ENCODE measurements around the gene FNIP2. TPM values are rescaled to one million over a fixed set of nuclear protein-coding genes. Genes with fewer than 3 reads are reported as not detected.
"Not testable (repeated sequence)": the region's sequence is repeated elsewhere in the genome, so short reads cannot be mapped to it uniquely, and the experiment has no call there.

Gene FNIP2
- total RNA-seq, 1 donor from 2014 or later, result 19.7 TPM

GRCh38 chr4:158902280-158903078 lies 133.7 kb downstream of the FNIP2 start:
- intact Hi-C loops (cut with micrococcal nuclease), result loop anchor here (1.0 kb wide), 1 partner anchor 202 kb away; no protein-coding TSS in a partner anchor

DNA sequence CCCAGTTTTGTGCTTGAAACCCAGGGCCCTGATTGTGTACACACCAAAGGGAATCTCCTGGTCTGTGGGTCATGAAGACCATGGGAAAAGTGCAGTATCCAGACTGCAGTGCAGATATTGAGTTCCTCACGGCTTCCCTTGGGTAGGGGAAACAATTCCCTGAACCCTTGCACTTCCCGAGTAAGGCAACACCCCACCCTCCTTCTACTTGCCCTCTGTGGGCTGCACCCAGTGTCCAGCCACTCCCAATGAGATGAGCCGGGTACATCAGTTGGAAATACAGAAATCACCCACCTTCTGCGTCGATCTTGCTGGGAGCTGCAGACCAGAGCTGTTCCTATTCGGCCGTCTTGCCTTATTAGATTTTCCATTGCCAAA lies 134.2 kb downstream of the FNIP2 start:
- intact Hi-C loops (cut with micrococcal nuclease), result no loop called here

GRCh38 chr4:158903472-158904043 lies 134.7 kb downstream of the FNIP2 start:
- intact Hi-C loops (cut with micrococcal nuclease), result no loop called here

DNA sequence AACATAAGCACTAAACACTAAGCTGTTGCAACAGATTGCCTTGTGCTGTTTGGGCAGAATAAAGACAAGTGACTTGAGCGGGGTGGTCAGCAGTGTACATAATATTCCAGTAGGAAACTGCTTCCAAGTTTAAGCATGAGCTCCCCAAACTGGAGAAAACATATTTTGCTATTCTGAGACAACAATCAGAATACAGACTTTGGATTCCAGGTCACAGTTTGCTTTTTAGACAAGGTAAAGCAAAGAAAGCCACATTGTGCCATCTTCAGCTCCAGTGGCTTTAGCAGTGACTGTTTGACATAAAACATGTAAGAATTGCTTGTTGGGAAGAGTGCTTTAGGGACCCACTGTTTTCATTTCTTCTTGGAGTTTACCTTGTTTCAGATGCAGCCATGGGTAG lies 136.0 kb downstream of the FNIP2 start:
- intact Hi-C loops (cut with micrococcal nuclease), result loop anchor here (5.0 kb wide), 2 partner anchors 33 to 183 kb away; partner anchors contain the start of gene PPID

DNA sequence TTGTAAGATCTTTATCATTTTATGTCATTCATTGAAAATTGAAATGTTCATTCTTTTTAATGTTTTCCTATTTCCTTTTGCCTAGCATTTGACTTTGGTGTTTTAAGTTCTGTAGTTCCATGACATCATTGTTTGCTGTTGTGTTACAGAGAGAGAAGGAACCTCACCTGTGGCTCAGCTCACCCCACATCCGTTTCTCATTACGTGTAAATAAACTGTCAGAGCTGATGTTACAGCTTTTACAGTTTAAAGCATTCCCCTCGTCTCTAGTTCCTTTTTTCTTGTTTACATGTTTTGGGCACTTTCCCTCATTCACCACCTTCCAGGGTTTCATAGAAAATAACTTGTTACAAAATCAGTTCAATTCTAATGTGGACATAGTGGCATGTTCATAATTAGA lies 137.2 kb downstream of the FNIP2 start:
- intact Hi-C loops (cut with micrococcal nuclease), result loop anchor here (1.0 to 5.0 kb wide), 4 partner anchors 25 to 197 kb away; partner anchors contain the start of genes PPID and RAPGEF2

DNA sequence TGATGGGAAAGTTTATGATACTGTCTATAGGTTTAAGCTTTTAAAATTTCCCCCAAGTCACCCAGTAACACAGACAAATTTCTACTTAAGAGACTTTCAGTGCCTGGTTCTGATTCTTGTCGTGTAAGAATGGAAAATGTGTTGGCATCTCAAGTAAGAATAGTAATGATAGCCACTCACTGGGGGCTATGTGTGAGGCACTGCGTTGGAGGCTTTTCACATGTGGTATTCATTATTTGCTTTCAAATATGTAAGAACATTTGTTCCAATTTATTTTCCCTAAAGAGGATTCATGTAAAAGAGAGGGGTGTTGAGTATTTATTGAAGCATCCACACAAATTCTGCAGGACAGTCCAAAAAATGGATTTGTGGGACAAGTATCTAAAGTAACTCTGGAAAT lies 143.6 kb downstream of the FNIP2 start:
- intact Hi-C loops (cut with micrococcal nuclease), result no loop called here

- intact Hi-C loops (cut with micrococcal nuclease), result no loop called here
Observed at GRCh38 chr4:158912806-158913205, 144.0 kb downstream of the FNIP2 start.

DNA sequence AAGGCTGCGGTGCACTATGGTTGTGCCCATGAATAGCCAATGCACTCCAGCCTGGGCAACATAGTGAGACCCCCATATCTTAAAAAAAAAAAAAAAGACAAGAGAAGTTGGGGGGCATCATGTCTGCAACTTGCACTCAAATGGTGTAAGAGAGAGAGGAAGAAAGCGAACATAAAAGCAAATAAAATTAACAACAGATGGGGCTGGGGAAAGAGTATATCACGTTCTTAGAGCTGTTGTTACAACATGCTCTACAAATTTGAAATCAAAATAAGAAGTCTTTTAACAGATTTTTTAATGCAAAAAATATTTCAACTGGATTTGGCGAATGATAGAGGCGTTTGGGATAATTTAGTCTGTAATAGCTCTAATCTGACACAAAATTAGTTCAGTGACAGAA lies 144.9 kb downstream of the FNIP2 start:
- intact Hi-C loops (cut with micrococcal nuclease), result no loop called here

- intact Hi-C loops (cut with micrococcal nuclease), result no loop called here
Observed at GRCh38 chr4:158914218-158914617, 145.4 kb downstream of the FNIP2 start.

- intact Hi-C loops (cut with micrococcal nuclease), result no loop called here
Observed at GRCh38 chr4:158915683-158916241, 146.9 kb downstream of the FNIP2 start.

GRCh38 chr4:158920452-158920996 lies 151.7 kb downstream of the FNIP2 start:
- intact Hi-C loops (cut with micrococcal nuclease), result not testable (repeated sequence)

- intact Hi-C loops (cut with micrococcal nuclease), result not testable (repeated sequence)
Observed at GRCh38 chr4:158927774-158928173, 158.9 kb downstream of the FNIP2 start.

DNA sequence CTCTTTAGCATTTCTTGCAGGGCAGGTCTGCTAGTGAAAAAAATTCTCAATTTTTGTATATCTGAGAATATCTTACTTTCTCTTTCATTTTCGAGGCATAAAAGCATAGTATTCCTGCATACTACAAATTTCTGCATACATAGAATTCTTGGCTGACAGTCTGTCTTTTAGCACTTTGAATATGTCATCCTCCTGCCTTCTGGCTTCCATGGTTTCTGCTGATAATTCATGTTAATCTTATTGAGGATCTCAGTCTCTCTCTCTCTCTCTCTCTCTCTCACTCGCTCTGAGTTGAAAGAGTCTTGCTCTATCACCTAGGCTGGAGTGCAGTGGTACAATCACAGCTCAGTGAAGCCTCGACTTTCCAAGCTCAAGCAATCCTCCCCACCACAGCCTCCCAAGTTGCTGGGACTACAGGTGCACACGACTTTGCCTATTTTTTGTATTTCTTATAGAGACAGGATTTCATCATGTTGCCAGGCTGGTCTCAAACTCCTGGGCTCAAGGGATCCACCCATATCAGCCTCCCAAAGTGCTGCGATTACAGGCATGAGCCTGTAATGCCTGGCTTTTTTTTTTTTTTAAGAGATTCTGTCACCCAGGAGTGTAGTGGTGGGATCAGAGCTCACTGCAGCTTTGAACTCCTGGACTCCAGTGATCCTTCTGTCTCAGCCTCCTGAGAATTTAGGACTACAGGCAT lies 161.3 kb downstream of the FNIP2 start:
- intact Hi-C loops (cut with micrococcal nuclease), result loop anchor here (2.0 to 5.0 kb wide), 2 partner anchors 23 to 172 kb away; partner anchors contain the start of gene RAPGEF2

- intact Hi-C loops (cut with micrococcal nuclease), result loop anchor here (2.0 to 5.0 kb wide), 2 partner anchors 24 to 172 kb away; partner anchors contain the start of gene RAPGEF2
Observed at GRCh38 chr4:158930639-158930972, 161.8 kb downstream of the FNIP2 start.

GRCh38 chr4:158933236-158933635 lies 164.4 kb downstream of the FNIP2 start:
- intact Hi-C loops (cut with micrococcal nuclease), result loop anchor here (5.0 kb wide), 1 partner anchor 169 kb away; the partner anchor contains the start of gene RAPGEF2

GRCh38 chr4:158934996-158935669 lies 166.3 kb downstream of the FNIP2 start:
- intact Hi-C loops (cut with micrococcal nuclease), result loop anchor here (5.0 kb wide), 1 partner anchor 167 kb away; the partner anchor contains the start of gene RAPGEF2

DNA sequence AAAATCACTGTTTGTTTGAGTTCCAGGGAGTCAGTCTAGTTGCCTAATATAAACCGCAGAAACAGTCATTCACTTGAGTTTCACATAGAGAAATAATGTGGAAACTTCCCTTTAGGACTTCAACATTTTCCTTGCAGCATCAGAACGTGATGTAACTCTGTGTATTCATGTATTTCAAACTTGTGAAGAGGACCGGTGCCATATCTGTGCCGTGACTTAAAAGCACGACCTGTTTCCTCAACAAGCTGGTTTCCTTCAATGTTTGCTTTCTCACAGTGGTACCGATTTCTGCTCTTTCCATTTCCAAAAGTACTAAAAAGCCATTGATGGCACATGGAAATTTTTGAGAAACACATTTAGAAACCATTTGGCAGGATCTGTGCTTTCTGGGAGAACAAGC lies 167.4 kb downstream of the FNIP2 start:
- intact Hi-C loops (cut with micrococcal nuclease), result no loop called here

GRCh38 chr4:158938220-158939044 lies 169.6 kb downstream of the FNIP2 start:
- intact Hi-C loops (cut with micrococcal nuclease), result no loop called here

- intact Hi-C loops (cut with micrococcal nuclease), result no loop called here
Observed at GRCh38 chr4:158940271-158940670, 171.4 kb downstream of the FNIP2 start.

GRCh38 chr4:158941321-158941720 lies 172.5 kb downstream of the FNIP2 start:
- intact Hi-C loops (cut with micrococcal nuclease), result no loop called here

All from T-helper 1 cell treated with Interleukin-12 subunit alpha and Interleukin-12 subunit beta and Interleukin-4 antibody, amounts not matched to agents 30 ng/mL and 1 ng/mL, for 36 hours (primary cell).